CD4-positive, alpha-beta T cell treated with Interleukin-1 beta for 1 hour (primary cell): Measurements from ENCODE around the gene CCL22.

ENCODE experiments used
- DNase-seq, 2 donors: peaks; one replicate each; pipeline ENCODE4 v3.0.0-alpha.2; 2020 to 2022

Gene CCL22

DNA sequence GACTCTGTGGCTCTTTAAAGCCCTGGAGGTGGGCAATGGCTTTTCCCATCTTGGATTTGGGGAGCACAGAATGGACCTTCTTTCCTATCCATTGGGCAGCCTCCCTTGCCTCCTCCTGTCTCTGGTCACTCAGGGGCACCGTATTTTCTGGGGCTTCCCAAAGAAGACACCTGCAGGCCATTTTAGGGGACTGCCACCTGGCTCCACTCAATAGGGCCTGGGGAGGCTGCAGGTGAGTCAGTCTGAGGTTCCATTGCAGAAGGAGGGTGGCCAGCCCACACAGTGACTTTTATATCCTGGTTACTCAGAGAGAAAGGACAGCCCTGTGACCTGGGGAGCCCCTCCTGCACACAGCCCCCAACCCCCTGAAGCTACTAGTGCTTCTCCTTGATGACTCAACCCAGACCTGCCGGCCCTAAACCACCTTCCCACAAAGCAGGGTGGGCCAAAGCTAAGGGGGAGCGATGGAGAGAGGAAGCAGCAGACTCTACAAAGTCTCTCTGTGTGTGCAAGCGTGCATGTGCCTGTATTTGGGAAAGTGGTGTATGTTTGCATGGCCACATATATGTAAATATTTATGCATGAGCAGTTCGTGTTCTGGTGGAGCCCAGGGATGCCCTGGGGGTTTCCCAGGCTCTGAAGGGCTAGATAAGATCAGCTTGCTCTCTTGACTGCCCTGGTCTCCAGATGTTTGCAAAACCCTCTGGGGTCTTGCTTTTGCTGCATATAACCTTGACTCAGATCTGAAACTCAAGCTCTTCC, 18.7 kb downstream of the CCL22 start:
- no peak for DNase-seq

- DNase-seq: no peak
These were observed 21.0 kb downstream of the CCL22 start for GRCh38 chr16:57379579-57379978.

DNA sequence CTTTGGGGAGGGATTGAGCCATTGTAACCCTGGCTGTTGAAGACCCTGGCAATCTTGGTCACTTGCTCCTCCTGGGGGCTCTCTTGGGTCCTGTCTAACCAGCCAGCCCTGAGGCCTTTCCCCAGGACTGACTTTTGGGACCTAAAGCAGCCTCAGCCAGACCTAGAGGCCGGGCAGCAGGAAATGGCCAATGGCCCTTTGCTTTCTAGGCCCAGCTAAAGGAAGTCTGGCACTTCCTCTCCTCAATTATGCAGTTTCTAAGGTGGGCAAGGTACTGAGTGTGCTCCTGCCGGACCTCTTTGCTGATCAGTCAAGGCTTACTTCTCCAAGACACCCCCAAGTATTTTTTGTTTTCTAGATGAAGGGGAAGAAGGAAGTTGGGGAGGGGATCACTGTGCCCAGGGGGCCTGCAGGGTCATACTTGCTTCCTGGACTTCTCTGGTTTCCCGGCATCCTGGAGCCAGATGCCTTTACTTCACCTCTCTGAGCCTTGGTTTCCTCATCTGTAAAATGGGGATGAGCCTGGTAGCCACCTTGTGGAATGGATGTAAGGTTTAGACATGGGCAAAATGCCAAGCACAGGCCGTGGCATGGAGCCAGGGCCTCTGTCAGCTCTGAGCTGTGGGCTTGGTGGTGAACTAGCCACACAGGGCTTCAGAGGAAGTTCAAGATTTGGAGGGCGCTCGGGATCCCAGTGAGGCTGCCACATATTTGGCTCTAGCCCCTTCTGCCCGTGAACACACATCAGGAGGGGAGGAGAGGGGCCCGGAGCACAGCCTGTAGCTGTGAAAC, 22.3 kb downstream of the CCL22 start:
- no peak for DNase-seq

DNA sequence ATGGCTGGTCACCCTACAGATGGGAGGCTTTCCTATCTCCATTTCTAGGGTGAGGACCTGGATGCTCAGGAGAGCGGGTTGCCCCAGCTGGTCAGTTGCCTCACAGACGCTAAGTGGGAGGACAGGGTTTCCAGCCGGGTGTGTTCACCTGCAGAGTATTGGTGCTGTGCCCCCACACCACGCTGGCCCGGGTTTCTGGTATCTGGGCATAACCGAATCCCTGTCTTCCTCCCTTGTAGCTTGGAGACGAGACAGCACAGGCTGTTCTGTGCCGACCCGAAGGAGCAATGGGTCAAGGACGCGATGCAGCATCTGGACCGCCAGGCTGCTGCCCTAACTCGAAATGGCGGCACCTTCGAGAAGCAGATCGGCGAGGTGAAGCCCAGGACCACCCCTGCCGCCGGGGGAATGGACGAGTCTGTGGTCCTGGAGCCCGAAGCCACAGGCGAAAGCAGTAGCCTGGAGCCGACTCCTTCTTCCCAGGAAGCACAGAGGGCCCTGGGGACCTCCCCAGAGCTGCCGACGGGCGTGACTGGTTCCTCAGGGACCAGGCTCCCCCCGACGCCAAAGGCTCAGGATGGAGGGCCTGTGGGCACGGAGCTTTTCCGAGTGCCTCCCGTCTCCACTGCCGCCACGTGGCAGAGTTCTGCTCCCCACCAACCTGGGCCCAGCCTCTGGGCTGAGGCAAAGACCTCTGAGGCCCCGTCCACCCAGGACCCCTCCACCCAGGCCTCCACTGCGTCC, 23.4 kb downstream of the CCL22 start:
- DNase-seq: no peak

DNA sequence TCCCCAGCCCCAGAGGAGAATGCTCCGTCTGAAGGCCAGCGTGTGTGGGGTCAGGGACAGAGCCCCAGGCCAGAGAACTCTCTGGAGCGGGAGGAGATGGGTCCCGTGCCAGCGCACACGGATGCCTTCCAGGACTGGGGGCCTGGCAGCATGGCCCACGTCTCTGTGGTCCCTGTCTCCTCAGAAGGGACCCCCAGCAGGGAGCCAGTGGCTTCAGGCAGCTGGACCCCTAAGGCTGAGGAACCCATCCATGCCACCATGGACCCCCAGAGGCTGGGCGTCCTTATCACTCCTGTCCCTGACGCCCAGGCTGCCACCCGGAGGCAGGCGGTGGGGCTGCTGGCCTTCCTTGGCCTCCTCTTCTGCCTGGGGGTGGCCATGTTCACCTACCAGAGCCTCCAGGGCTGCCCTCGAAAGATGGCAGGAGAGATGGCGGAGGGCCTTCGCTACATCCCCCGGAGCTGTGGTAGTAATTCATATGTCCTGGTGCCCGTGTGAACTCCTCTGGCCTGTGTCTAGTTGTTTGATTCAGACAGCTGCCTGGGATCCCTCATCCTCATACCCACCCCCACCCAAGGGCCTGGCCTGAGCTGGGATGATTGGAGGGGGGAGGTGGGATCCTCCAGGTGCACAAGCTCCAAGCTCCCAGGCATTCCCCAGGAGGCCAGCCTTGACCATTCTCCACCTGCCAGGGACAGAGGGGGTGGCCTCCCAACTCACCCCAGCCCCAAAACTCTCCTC, 24.1 kb downstream of the CCL22 start:
- no peak for DNase-seq

DNA sequence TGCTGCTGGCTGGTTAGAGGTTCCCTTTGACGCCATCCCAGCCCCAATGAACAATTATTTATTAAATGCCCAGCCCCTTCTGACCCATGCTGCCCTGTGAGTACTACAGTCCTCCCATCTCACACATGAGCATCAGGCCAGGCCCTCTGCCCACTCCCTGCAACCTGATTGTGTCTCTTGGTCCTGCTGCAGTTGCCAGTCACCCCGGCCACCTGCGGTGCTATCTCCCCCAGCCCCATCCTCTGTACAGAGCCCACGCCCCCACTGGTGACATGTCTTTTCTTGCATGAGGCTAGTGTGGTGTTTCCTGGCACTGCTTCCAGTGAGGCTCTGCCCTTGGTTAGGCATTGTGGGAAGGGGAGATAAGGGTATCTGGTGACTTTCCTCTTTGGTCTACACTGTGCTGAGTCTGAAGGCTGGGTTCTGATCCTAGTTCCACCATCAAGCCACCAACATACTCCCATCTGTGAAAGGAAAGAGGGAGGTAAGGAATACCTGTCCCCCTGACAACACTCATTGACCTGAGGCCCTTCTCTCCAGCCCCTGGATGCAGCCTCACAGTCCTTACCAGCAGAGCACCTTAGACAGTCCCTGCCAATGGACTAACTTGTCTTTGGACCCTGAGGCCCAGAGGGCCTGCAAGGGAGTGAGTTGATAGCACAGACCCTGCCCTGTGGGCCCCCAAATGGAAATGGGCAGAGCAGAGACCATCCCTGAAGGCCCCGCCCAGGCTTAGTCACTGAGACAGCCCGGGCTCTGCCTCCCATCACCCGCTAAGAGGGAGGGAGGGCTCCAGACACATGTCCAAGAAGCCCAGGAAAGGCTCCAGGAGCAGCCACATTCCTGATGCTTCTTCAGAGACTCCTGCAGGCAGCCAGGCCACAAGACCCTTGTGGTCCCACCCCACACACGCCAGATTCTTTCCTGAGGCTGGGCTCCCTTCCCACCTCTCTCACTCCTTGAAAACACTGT, 25.0 kb downstream of the CCL22 start:
- DNase-seq: no peak

DNA sequence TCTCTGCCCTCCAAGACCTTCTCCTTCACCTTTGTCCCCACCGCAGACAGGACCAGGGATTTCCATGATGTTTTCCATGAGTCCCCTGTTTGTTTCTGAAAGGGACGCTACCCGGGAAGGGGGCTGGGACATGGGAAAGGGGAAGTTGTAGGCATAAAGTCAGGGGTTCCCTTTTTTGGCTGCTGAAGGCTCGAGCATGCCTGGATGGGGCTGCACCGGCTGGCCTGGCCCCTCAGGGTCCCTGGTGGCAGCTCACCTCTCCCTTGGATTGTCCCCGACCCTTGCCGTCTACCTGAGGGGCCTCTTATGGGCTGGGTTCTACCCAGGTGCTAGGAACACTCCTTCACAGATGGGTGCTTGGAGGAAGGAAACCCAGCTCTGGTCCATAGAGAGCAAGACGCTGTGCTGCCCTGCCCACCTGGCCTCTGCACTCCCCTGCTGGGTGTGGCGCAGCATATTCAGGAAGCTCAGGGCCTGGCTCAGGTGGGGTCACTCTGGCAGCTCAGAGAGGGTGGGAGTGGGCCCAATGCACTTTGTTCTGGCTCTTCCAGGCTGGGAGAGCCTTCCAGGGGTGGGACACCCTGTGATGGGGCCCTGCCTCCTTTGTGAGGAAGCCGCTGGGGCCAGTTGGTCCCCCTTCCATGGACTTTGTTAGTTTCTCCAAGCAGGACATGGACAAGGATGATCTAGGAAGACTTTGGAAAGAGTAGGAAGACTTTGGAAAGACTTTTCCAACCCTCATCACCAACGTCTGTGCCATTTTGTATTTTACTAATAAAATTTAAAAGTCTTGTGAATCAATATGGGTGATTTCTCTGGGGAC, 25.9 kb downstream of the CCL22 start:
- DNase-seq: peak in 1 of 2 donors; percentile 28

- no peak for DNase-seq
These were observed 26.5 kb downstream of the CCL22 start for GRCh38 chr16:57385083-57385482.

DNA sequence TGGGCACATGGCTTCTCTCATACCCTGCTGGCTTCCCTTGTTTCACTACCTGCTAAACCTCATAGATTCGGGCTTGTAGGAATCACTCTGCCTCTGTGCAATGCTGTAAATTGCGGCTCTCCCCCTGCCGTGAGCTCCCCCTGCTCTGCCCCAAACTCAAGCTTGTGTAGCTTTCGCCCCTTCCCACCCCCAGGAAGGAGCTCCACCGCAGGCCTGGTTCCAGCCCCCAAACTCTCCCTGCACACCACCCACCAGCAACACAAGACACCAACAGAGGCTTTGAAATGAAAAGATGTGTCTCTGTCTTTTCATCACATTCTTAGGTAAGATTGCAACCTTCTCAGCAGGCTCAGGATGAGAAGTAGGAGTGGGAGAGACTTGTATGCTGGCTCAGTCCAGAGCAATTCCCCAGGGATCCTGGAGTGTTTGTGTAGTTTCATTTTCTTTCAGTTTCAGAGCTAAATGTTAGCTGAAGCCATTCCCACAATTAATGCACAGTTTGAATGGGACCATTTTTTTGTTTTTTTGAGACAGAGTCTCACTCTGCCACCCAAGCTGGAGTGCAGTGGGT, 27.9 kb downstream of the CCL22 start:
- no peak for DNase-seq

GRCh38 chr16:57387598-57388354, 29.2 kb downstream of the CCL22 start:
- DNase-seq: no peak

GRCh38 chr16:57388359-57389086, 29.9 kb downstream of the CCL22 start:
- DNase-seq: no peak

- DNase-seq: no peak
These were observed 30.5 kb downstream of the CCL22 start for GRCh38 chr16:57389087-57389468.

GRCh38 chr16:57390636-57391295, 32.2 kb downstream of the CCL22 start:
- no peak for DNase-seq

DNA sequence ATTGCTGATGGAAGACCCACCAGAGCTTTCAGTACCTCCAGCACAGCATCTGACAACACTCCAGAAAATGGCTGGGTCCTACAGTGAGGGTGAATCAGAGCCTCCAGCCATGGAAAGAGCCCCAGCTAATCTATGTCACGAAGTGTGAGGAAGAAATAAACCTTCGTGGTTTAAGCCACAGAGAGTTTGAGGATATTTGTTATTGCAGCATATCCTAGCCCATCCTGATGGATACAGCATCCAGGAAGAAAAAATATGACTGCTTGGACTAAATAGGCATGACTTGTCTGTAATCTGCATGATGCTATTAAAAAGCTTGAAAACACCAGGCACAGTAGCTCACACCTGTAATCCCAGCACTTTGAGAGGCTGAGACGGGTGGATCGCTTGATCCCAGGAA, 32.7 kb downstream of the CCL22 start:
- DNase-seq: no peak

GRCh38 chr16:57391708-57392107, 33.1 kb downstream of the CCL22 start:
- no peak for DNase-seq

- no peak for DNase-seq
These were observed 34.1 kb downstream of the CCL22 start for GRCh38 chr16:57392694-57393093.

DNA sequence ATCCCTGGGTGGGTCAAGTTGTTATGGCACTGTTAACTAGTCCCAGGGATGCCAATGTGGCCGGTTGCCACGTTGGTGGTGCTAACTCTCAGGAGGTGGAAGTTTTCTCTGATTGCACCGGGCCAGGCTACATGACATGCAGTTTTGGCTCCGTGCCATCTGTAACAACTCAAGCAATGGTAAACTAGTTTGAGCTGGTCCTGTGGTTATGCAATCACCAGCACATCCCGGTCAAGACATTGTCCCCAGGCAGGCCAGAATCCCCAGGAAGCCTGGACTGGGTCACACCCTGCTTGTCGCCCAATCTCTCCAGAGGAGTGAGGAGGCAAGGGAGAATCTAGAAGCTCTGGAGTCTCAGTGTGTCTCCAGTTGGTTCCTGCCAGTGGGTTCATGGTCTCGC, 35.9 kb downstream of the CCL22 start:
- no peak for DNase-seq

- no peak for DNase-seq
These were observed 36.4 kb downstream of the CCL22 start for GRCh38 chr16:57395026-57395425.
